PFSK-1 (cell line): Measurements from ENCODE around the gene QKI.

Experiments
- FOXP2 ChIP-seq: optimal IDR thresholded peaks from 2 replicates; pipeline ENCODE3; 2011; ENCODE audit warnings: borderline replicate concordance, control low read depth, inconsistent platforms; ENCODE audit not compliant: insufficient read depth; ENCODE audit errors: extremely low read length, extremely low read depth
- POLR2AphosphoS5 ChIP-seq: IDR thresholded peaks from 2 replicates; pipeline ENCODE4 v1.6.1; 2012; ENCODE audit warnings: low read depth, mild to moderate bottlenecking, control low read depth, low read length, moderate library complexity
- SIN3A ChIP-seq: IDR thresholded peaks from 2 replicates; pipeline ENCODE4 v1.6.1; 2012; ENCODE audit warnings: mild to moderate bottlenecking, low read length, moderate library complexity, borderline replicate concordance; ENCODE audit not compliant: insufficient read depth
- TAF1 ChIP-seq: IDR thresholded peaks from 2 replicates; pipeline ENCODE4 v1.6.1; 2012; ENCODE audit warnings: low read length, control low read depth, borderline replicate concordance; ENCODE audit not compliant: insufficient read depth
- TF ChIP-seq, protein P1 (sequence below), 2 experiments: IDR thresholded peaks; 2 replicates each; pipeline versions ENCODE4 v1.6.1 to v1.8.0; 2011 to 2012; ENCODE audit warnings: low read depth in 2 of 2, low read length in 2 of 2, control low read depth in 1 of 2, inconsistent platforms in 1 of 2, mild to moderate bottlenecking in 1 of 2, moderate library complexity in 1 of 2; ENCODE audit not compliant: insufficient read depth in 1 of 2

The QKI gene

DNA sequence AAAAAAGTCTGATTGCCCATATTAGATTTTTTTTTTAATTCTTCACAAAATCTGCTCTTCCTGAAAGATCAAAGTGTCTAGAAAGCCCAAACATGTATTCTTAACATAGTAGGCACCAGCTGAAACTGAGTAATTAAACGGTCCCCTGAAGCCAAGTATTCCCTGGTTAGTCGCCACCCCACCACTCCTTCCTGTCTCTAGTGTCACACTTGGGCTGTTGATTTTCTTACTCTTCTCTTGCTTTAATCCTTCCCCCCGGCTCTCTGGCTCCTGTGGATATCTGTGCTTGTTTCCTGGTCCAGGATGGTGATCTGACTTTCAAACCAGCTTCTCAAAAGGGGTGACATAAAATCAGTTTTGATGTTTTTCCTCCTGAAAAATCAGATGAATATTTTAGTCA lies 162.9 kb downstream of the QKI start:
- TF ChIP-seq TAF1 (no peak), FOXP2 (no peak), POLR2AphosphoS5 (no peak), SIN3A (no peak)
- TF ChIP-seq, protein P1, sequence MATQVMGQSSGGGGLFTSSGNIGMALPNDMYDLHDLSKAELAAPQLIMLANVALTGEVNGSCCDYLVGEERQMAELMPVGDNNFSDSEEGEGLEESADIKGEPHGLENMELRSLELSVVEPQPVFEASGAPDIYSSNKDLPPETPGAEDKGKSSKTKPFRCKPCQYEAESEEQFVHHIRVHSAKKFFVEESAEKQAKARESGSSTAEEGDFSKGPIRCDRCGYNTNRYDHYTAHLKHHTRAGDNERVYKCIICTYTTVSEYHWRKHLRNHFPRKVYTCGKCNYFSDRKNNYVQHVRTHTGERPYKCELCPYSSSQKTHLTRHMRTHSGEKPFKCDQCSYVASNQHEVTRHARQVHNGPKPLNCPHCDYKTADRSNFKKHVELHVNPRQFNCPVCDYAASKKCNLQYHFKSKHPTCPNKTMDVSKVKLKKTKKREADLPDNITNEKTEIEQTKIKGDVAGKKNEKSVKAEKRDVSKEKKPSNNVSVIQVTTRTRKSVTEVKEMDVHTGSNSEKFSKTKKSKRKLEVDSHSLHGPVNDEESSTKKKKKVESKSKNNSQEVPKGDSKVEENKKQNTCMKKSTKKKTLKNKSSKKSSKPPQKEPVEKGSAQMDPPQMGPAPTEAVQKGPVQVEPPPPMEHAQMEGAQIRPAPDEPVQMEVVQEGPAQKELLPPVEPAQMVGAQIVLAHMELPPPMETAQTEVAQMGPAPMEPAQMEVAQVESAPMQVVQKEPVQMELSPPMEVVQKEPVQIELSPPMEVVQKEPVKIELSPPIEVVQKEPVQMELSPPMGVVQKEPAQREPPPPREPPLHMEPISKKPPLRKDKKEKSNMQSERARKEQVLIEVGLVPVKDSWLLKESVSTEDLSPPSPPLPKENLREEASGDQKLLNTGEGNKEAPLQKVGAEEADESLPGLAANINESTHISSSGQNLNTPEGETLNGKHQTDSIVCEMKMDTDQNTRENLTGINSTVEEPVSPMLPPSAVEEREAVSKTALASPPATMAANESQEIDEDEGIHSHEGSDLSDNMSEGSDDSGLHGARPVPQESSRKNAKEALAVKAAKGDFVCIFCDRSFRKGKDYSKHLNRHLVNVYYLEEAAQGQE (IDR thresholded peaks at IDR 0.05; ENCODE audit: insufficient read depth in 1 of 2, low read depth in 2 of 2, low read length in 2 of 2): no peak

- TF ChIP-seq POLR2AphosphoS5 (peak; percentile 34), TAF1 (no peak)
Observed at GRCh38 chr6:163579111-163579879, 164.8 kb downstream of the QKI start.

- TF ChIP-seq POLR2AphosphoS5 (no peak), TAF1 (no peak), SIN3A (no peak), FOXP2 (no peak)
- TF ChIP-seq, protein P1 (IDR thresholded peaks at IDR 0.05; ENCODE audit: insufficient read depth in 1 of 2, low read depth in 2 of 2, low read length in 2 of 2): no peak
Observed at GRCh38 chr6:163579880-163580295, 165.4 kb downstream of the QKI start.

DNA sequence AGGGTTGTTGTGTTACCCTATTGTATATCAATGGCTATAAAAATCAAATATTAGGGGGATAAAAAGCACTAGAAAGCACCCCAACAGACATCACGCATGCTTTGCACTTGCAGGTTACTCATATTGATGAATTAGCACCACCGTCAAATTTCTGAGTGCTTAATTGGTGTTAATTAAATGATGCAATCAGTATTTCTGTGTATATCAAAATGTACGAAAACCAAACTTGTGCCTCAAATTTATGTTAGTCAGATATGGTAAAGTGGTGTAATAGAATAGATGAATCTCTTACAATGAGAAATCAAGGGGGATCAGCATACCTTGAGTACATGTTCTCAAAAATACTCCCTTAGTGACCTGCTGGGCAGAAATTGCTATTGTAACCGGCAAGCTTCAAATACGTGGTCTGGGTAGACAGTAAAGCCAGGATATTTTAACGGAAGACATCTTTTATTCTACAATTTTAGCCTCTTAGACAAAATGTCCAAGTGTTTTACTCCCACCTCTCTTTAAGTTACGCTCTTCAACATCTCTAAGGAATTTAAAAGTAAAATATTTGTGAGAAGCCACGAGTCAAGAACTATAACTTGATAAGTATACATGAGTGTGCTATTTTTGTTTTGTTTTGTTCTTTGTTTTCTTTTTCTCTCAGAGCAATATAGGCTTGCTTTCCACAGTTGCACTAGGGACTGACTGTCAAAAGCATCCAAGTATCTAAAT lies 166.0 kb downstream of the QKI start:
- TF ChIP-seq SIN3A (no peak), TAF1 (no peak)
- TF ChIP-seq, protein P1 (IDR thresholded peaks at IDR 0.05; ENCODE audit: insufficient read depth in 1 of 2, low read depth in 2 of 2, low read length in 2 of 2): no peak

DNA sequence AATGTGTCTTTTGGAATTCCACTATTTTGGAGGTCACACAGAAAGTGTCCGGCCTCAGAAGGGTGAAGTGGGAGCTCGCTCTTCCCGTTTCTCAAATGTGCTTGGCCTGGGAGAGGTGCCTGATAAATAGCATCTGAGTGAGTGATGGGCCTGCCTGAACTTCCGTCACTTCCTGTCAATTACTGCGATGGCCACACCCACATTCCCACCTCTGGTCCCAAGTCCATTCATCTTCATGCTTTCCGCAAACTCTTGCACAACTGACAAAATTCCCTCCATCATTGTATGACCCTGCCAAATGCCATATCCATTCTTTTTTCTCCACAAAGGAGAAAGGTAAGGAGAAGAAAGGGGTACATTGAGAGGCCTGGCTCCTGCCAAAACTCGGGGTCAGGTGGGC lies 169.0 kb downstream of the QKI start:
- TF ChIP-seq POLR2AphosphoS5 (no peak), FOXP2 (no peak), TAF1 (no peak), SIN3A (no peak)
- TF ChIP-seq, protein P1 (IDR thresholded peaks at IDR 0.05; ENCODE audit: insufficient read depth in 1 of 2, low read depth in 2 of 2, low read length in 2 of 2): no peak
